HL-60 (cell line): Measurements from ENCODE around the gene ADAMTSL4.

Experiments used
- DNase-seq, 2 experiments: peaks; one replicate each; pipeline ENCODE4 v3.0.0-alpha.2; 2010 to 2020; ENCODE audit warnings: low read depth in 1 of 2, low spot score in 1 of 2
- H3K27ac ChIP-seq: fragments of 250-450 bp; sonication (Bioruptor Pico); replicated peaks from 2 replicates; pipeline ENCODE4 v1.5.1; 2020; ENCODE audit warnings: mild to moderate bottlenecking, moderate library complexity
- H3K27me3 ChIP-seq: fragments of 250-450 bp; sonication (Bioruptor Pico); 2 replicates; pipeline ENCODE4 v1.5.1; 2021; ENCODE audit warnings: mild to moderate bottlenecking, moderate library complexity; ENCODE audit not compliant: insufficient read depth, poor library complexity, severe bottlenecking
- H3K4me3 ChIP-seq: replicated peaks from 2 replicates; pipeline ENCODE4 v1.5.1; 2011; ENCODE audit warnings: mild to moderate bottlenecking, control low read depth, low read length; ENCODE audit not compliant: insufficient read depth
- CTCF ChIP-seq: IDR thresholded peaks from one replicate; pipeline ENCODE4 v1.5.1; 2011; ENCODE audit warnings: low read length, control low read depth, inconsistent platforms; ENCODE audit not compliant: insufficient read depth
- GABPA ChIP-seq: IDR thresholded peaks from 2 replicates; pipeline ENCODE4 v1.6.1; 2012; ENCODE audit warnings: low read depth
- POLR2AphosphoS5 ChIP-seq: IDR thresholded peaks from 2 replicates; pipeline ENCODE4 v1.6.1; 2012; ENCODE audit warnings: low read depth
- REST ChIP-seq: IDR thresholded peaks from 2 replicates; pipeline ENCODE4 v1.6.1; 2012; ENCODE audit warnings: low read depth; ENCODE audit not compliant: insufficient replicate concordance
- SPI1 ChIP-seq: IDR thresholded peaks from 2 replicates; pipeline ENCODE4 v1.6.1; 2012; ENCODE audit warnings: low read depth, mild to moderate bottlenecking, borderline replicate concordance

Gene ADAMTSL4

GRCh38 chr1:150566589-150567340 lies 17.6 kb downstream of the ADAMTSL4 start:
- no peak for DNase-seq
- no peak overlapping the region for H3K4me3 ChIP-seq
- no peaks in the 10 kb centered on the region for H3K27me3 ChIP-seq
- no peak overlapping the region for H3K27ac ChIP-seq
- TF ChIP-seq CTCF (no peak), GABPA (no peak), POLR2AphosphoS5 (no peak), SPI1 (no peak), REST (no peak)

GRCh38 chr1:150567341-150567716 lies 18.1 kb downstream of the ADAMTSL4 start:
- TF ChIP-seq POLR2AphosphoS5 (no peak), SPI1 (no peak), CTCF (no peak), REST (no peak), GABPA (no peak)
- no peak overlapping the region for H3K4me3 ChIP-seq

GRCh38 chr1:150567717-150568593 lies 18.7 kb downstream of the ADAMTSL4 start:
- no peak for DNase-seq
- Histone ChIP-seq H3K4me3 (no peak overlapping the region), H3K27me3 (no peaks in the 10 kb centered on the region), H3K27ac (0 out of 2 replicates have a peak overlapping the region, but pooled peaks have one; percentile 26)
- TF ChIP-seq POLR2AphosphoS5: no peak
- no peak for TF ChIP-seq REST
- no peak for TF ChIP-seq CTCF
- TF ChIP-seq SPI1: no peak
- no peak for TF ChIP-seq GABPA

More at GRCh38 chr1:150567341-150567716, 18.1 kb downstream of the ADAMTSL4 start:
- 0 out of 2 replicates have a peak overlapping the region, but pooled peaks have one; percentile 26 for H3K27ac ChIP-seq
- H3K27me3 ChIP-seq: no peaks in the 10 kb centered on the region
- DNase-seq: peak in 1 of 2 experiments; percentile 24
